HG03378 (cell line): Measurements from ENCODE around the gene TXNRD2.

ENCODE experiments used
- ATAC-seq: cut with Tn5 transposase; IDR thresholded peaks from one replicate; pipeline ENCODE4 v1.9.1; 2021; ENCODE audit warnings: mild to moderate bottlenecking, moderate library complexity; ENCODE audit not compliant: unreplicated experiment

The TXNRD2 gene

DNA sequence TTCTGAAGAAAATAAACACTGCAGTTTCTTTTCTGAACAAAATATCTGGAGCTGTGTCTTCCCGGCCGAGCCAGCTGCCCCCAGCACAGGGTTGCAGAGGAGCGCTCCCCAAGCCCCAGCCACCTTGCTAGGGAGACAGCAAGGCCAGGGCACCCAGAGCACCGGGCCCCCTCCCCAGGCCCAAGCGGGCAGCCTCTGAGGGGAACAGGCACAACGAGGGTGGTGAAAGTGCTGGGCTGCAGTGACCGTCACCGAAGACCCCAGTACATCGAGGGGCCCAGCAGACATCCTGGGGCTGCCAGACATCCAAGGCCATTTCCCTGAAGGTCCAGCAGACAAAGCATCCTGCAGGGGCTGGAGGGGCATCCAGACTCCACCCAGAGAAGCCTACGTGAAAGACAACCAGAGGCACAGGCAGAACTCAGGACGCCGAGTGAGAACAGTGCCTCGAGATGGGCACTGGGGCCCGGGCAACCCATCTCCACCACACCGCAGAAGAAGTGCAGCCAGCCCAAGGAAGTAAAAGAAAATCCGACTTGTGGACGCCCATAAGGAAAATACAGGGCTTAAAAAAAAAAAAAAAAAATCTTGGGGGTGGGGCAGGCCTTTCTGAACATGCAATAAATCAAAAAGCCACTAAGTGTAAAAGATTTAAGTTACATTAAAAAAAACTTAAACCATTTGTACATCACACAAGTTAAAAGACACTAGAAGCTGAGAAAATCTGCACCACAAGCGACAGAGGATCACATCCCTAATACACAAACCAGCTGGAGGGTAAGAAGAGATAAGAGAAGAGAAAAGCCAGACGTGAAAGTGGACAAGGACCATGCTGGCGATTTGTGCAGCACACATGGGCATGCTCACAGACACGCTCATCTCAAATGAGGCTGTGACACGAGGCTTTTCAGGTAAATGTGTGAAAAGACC is 36.0 kb downstream of the TXNRD2 start:
- ATAC-seq: no peak

DNA sequence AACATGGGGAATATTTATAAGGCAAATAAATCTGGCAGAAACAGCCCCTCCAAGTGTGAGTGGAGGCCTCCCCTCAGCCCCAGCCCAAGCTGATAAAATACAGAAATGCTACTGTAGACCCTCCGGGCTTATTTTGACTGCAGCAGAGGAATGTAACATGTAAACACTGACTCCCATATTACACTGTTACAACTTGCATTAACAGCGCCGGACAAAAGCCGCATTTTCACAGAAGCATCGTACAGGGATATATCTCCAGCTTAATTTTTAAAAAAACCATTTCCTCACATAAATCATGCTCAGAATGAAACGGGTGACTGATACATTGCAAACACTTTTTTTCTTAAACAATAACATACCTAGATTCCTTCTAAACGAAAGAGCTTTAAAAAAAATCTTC is 36.7 kb downstream of the TXNRD2 start:
- ATAC-seq: no peak

DNA sequence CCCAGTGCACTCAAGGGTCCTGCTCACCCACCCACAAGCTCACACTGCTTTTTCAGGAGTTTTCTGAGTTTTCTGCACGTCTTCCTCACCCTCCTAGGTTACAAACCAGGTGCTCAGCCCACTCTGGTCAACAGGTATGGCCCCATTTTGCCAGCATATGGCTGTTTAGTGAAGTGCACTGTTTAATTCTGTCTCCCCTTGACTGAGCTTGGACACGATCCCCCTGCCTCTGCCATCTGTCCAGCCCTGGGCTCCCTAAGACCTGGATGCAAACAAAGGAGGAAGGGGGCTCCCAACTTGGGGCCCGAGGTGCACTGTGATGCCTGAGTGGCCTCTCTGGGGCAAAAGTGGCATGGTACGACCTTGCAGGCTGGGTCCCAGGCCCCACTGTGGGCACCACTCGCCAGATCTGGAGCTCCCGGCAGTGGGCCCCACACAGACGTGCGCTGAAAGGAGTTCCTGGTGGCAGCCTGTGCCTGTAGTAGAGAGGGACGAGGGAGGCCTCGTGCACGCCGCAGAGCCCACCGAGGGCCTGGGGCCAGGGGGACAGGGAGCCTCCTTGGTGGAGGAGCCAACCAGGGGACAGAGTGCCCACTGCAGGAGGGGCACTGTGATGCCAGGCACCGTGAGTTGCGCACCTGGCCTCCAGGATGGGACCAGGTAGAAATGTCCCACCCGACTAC is 37.3 kb downstream of the TXNRD2 start:
- ATAC-seq: no peak

DNA sequence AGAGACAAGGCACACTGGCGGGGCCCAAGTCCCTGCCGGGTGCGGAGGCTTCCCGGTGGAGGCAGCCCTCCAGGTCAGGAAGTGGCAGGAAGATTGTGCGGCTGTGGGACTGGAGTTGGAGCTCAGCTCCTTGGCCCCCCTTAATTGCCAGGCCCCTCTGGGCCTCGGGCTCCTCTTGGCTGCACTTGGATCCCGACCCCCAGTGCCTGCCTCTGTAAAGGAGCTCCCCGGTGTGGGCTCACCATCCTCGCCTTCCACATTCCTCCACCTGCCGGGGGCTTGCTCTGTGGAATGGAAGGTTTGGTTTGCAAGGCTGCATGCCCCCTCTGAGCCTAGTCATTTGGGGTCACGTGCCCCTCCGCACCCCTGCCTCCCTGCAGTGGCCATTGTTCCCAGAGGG is 38.1 kb downstream of the TXNRD2 start:
- no peak for ATAC-seq

DNA sequence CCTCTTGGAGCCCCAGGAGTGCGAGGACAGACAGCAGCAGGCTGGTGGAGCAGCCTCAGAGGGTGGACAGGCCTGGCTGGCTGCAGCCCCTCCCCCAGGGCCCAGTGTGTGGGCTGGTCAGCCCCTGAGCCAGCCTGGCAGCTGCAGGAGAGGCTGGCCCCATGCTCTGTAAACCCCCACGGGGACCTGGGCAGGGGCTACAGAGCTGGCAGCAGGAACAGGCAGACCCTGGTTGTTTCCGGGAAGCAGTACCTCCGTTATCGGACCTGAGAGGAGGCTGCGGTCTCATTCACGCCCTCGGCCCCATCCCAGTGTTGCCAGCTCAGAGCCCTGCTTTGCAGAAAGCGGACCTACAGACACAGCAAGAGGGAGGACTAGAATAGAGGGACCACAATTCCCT is 38.6 kb downstream of the TXNRD2 start:
- no peak for ATAC-seq

DNA sequence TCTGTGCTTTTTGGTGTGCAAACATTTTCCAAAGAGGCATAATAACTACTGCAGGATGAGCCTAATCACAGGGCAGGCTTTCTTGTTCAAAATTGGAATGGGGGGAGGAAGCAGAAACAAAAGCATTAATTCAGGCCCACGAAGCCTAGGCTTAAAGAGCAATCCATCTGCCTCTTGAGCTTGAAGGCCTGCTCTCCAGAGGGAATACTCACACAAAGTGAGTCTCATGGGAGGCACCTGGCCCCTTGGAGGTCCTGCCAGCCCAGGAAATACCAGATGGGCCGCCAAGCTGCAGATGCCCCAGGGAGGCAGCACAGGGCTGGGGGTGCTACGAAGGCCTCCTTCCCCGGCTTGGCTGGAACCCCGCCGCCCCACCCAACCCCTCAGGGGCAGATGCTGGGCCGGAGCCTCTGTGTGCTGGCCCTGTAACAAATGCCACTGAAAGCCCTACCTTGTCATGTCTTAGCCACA is 39.3 kb downstream of the TXNRD2 start:
- ATAC-seq: no peak

DNA sequence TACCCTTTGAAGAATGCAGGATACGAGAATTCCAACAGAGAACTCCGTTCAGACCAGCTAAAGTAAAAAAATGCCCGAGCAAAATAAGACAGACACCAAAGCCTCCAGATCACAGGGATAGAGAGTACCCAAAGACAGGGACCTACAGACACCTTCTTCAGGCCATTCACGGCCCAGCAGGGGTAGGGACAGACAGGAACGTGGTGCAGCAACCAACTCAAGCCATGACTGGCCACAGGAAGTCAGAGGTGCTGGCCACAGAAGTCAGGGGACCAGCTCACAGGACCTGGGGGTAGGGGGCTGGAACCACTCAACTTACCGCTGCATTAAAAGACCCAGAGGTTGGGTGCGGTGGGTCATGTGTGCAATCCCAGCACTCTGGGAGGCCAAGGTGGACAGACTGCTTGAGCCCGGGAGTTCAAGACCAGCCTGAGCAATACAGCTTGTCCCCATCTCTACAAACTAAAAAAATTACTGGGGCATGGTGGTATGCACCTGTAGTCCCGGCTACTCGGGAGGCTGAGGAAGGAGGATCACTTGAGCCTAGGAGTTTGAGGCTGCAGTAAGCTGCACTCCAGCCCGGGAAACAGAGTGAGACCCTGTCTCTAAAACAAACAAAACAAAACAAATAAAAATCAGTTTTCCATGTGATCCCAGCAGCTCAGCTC is 39.9 kb downstream of the TXNRD2 start:
- no peak for ATAC-seq

DNA sequence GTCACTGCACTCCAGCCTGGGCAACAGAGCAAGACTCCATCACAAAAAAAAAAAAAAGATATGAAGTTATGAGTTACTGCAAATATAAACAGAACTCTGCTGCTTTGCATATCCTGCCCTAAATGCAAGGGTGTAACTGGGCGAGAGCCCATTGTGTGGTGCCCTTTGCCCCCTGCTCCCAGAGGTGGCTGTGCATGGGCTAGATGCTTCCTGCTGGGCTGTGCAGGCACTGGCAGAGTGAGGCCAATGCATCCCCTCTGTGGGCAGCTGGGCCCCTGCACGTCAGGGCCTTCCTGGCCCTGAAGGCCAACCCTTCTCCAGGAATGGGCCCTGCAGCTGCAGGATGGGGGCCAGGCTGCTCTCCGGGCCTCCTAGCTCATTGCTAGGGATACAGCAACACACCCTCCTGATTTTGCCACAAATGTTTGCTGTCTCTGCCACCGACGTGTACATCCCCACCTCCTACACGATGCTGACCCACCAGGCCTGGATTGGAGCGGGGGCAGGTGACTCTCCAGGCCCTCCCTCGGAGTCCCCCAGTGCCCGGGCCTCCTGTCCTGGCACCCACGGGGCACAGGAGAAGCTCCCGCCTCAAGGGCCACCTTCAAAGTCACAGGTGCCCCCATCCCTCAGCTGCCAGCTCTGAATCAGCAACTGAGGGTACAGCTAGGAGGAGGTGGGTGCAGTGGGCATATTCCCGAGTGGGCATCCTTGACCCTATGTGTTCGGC is 40.7 kb downstream of the TXNRD2 start:
- no peak for ATAC-seq

DNA sequence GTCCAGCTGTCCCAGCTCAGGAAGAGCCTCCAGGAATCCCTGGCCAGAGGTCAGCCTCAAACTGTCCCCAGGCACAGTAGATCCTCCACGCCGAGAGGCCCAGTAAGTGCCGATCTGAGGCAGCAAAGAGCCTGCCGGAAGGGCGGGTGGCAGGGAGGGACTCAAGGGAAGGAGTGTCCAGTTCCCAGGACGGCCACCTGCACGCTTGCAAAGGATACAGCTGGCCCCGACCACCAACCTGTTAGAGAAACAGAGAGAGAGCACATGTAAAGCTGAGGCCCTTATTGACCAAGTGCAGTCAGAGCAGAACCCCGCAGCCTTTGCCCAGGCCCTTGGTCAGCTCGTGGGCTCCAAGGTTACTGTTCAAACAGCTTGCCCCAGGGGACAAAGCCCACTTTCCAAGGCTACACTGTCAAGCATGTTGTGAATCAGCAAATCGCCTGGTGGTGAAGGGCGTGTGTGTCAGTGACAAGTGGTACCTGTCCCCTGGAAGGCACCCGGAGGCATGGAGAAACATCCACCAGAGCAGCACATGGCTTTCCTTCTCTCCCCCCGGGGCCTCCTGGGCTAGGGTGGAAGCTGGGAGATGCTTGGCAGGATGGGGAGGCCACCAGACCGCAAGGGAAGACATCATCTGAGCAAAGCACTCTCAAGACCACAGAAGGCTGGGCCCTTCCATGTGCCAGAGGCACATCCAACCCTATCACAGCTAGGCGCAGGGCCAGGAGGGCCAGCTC is 42.6 kb downstream of the TXNRD2 start:
- no peak for ATAC-seq

DNA sequence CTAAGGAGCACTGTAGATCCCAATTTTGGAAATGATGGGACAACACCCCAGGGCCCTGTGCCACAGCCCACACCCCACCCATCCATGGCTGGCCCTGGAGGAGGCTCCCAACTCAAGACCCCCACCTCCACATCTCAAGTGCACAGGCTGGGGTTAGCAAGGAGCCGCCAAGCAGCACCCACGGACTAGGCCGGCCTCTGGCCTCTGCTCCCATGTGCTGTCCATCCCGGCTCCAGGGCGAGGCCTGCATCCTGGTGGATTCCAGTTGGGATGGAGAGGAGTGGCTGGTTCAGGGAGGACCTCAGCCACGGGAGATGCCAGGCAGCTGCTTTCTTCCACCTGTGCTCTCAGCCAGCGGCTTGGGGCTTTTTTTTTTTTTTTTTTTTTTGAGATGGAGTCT is 43.5 kb downstream of the TXNRD2 start:
- ATAC-seq: no peak

DNA sequence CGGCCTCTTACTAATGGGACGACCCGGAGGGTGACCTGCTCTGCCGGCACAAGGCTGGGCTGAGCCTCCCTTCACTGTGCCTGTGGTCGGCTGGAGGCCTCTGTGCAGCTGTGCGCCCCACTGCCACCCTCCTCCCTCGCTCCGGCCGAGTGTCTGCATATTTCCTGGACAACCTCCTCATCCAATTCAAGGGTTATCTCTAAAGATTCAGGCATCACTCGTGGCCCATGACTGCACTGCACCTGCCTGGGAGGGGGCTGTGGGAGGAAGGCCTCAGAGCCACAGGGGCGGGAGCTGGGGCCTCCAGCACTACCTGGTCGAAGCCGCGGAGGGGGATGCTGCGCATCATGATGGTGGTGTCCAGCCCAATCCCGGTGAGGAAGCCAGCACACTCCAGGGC is 43.9 kb downstream of the TXNRD2 start:
- ATAC-seq: no peak

DNA sequence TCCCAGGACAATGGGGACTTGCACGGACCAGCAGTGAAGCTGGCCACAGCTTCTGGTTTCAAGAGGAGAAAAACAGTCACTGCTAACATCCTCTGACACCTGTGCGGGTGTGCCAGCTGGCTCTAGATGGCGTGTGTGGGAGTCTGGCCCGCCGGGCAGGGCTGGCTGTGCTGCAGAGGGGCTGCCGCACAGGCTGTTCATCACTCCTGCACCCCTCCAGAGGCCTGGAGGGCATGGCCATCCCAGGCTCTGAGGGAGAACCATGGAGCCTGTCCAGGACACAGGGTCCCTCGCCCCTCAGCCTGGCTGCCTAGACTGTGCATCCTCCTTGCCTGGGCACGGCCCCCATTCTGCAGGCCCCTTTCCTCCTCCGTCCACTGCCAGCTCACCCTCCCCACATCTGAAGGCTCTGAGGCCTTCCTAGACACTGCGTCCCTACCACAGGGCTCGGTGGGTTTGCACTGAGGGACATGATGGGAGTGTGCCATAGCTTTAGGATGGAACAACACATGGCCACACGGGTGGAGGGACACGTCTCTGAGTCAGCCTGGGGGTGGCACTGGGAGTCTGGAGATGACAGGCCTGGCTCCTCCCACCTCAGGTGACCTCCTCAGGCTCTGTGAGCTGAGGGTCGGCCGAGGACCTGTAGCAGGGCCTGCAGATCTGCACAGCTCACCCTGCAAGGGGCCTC is 44.8 kb downstream of the TXNRD2 start:
- ATAC-seq: no peak

DNA sequence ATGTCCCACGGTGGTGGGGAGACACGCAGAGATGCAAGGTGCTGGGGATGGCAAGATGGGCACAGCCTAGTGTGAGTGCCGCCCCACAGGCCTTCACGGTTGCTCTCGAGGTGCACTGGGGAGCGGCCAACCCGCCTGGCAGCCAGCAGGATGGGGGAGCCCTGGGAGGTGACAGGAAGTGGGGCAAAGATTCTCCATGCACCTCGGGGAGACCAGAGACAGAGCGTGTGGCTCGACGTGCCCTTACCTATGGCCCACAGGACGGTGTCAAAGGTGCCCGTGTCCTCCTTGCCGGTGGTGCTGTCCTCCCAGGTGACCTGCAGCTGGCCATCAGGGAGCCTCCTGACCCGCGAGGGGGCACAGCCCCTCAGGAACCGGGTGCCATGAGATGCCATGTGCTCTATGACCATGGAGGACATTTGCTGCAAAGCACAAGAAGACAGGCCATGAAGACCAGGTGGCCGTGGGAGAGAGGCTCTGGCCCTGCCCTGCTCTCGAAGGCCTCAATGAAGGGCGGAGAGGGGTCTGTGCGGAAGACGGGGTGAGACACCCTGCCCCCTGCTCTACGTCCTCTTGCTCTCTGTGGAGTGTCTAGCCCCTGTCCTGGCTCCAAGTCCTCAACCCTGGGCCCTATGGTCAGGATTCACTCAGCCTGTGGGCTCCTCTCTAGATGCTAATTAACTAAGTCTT is 46.3 kb downstream of the TXNRD2 start:
- no peak for ATAC-seq

DNA sequence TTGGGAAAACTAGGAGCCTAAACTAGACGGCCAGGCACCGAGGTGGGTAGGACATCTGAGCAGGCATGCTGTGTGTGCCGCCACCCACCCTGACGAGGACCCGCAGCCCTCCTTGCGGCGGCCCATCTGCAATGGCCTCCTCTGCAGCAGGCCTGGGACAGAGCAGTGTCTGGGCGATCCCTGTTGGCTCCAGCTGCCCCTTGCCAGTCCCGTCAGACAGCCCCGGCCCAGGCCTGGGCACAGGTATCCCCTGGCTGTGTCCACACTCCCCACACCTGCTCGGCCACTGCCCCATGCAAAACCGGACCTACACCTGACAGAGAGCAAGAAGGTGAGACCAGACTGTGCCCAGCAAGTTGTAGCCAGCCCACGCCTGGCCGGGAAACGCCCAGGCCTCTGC is 48.3 kb downstream of the TXNRD2 start:
- ATAC-seq: no peak

DNA sequence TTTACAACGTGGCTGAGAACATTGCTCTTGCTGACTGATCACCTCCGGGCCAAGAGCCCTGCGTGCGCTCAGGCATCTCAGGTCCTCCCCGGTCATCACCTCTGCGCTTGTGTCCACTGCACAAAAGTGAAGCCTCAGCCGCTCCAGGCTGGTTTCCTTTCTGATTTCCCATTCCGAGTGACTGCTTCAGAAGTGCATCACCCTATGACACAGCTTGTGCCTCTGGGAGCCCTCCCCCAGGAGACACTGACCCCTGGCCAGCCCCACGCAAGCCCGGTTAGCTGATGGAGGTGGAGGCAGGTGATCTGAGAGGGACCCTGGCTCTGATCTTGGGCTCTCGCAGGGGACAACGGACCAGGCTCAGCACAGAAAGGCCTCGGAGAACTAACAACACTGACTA is 48.7 kb downstream of the TXNRD2 start:
- ATAC-seq: no peak

DNA sequence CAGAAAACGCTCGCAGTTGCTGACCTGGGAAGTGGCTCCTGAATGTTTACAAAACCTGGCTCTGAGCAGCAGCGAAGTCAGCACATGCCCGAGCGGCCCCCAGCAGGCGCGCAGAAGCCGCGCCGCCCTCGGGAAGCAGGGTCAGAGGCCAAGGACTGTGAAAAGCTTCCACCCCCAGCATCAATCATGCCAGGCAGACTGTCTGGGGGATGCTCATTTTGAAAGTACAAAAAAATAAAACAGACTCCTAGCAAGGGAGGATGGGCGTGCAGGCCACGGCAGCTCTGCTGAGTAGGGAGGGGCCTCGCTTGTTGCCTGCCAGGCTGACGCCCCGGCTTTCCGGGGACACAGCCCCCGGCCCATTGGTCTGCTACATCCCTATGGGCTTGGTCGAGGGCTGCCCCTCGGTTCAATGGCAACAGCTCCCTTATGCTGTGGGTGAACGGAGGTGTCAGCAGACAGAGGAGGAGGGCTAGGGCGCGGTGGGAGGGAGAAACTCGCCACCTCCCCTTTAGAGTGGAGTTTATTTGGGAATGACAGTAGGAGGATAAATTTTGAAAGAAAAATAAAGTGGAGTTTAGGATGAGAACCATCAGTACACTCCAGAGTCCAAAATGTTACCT is 49.2 kb downstream of the TXNRD2 start:
- ATAC-seq: no peak

DNA sequence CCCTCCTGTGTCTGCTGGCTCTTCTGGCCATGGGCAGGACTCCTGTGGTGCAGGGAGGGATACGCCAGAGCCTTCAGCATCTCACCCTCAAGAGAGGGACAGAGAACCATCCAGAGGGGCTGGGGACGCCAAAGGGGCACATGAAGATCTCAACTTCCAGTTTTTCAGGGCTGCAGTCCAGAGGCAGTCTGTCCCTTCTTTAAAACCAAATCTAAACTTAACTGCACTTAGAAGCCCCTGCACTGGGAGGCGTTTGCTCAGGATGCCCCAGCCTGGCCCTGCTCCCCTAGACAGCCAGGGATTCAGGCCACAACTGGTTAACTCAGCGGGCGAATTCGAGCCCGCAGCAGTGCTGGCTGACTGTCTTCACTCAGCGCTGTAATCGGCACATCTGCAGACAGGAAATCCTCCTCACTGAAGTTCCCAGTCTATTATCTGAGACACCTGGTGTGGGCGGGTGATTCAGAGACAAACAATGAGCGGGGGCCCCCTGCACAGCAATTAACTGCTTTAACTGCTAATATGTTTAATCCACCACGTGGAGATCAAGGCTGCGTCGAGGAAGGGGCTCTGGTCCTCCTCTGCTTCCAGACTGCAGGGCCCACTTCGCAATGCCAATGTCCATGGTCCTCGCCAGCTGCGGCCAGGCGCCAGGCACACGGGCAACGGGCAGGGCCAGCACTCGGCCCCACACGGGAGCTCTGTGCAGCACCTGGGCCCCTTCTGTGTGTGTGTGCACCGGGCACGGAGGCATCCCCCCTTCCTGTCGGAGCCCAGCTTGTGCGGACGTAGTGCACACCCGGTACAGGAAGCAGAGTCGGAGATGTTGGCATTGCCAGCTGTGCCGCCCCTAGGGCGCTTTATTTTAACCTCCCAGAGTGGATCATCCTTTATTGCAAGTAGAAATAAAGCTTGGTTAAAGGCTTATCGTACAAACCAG is 50.0 kb downstream of the TXNRD2 start:
- no peak for ATAC-seq
